Lower leg skin (tissue), 3 donors: ENCODE results near the gene DET1.

Experiments
- POLR2A ChIP-seq, 2 donors: fragments of 450-650 bp; IDR thresholded peaks; one replicate each; pipeline ENCODE4 v1.6.1; 2016 to 2017; ENCODE audit warnings: antibody characterized with exemption in 2 of 2, mild to moderate bottlenecking in 1 of 2, moderate library complexity in 1 of 2
- TF ChIP-seq, protein P1 (sequence below), 3 donors: fragments of 450-650 bp; IDR thresholded peaks; one replicate each; pipeline ENCODE4 v1.5.1; 2016; ENCODE audit warnings: antibody characterized with exemption in 3 of 3, mild to moderate bottlenecking in 3 of 3, moderate library complexity in 2 of 3

DNA sequence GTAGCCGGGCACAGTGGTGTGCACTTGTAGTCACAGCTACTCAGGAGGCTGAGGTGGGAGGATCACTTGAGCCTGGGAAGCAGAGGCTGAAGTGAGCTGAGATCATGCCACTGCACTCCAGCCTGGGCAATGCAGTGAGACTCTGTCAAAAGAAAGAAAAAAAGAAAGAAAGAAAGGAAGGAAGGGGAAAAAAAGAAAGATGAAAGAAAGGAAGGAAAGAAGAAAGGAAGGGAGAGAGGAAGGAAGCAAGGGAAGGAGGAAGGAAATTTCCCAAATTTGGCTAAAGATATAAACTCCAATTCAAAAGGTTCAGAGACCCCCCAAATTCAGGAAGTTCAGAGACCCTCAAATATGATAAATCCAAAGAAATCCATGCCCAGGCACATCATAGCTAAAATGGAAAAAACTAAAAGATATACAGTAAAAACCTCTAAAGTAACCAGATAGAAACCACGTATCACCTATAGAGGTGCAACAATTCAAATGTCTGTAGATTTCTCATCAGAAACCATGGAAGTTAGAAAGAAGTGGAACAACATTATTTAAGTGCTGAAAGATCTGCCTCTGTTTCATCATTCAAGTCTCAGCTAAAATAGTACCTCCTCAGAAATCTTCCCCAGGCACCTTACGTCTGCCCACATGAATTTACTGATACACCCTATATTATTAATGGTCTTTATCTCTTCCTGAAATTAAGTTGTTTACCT is 10.7 kb downstream of the DET1 start:
- TF ChIP-seq, protein P1, sequence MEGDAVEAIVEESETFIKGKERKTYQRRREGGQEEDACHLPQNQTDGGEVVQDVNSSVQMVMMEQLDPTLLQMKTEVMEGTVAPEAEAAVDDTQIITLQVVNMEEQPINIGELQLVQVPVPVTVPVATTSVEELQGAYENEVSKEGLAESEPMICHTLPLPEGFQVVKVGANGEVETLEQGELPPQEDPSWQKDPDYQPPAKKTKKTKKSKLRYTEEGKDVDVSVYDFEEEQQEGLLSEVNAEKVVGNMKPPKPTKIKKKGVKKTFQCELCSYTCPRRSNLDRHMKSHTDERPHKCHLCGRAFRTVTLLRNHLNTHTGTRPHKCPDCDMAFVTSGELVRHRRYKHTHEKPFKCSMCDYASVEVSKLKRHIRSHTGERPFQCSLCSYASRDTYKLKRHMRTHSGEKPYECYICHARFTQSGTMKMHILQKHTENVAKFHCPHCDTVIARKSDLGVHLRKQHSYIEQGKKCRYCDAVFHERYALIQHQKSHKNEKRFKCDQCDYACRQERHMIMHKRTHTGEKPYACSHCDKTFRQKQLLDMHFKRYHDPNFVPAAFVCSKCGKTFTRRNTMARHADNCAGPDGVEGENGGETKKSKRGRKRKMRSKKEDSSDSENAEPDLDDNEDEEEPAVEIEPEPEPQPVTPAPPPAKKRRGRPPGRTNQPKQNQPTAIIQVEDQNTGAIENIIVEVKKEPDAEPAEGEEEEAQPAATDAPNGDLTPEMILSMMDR (IDR thresholded peaks at IDR 0.05): no peak
- no peak for TF ChIP-seq POLR2A (IDR thresholded peaks at IDR 0.05)
